AG09319 (cell line): ENCODE measurements around the gene CA10.

Experiments
- DNase-seq: peaks from one replicate; pipeline ENCODE4 v3.0.0-alpha.2; 2010; ENCODE audit warnings: low read depth; ENCODE audit errors: extremely low read depth
- CTCF ChIP-seq: IDR thresholded peaks from 2 replicates; pipeline ENCODE4 v1.5.1; 2011; ENCODE audit warnings: low read depth, mild to moderate bottlenecking, inconsistent platforms, low read length, moderate library complexity

The CA10 gene

GRCh38 chr17:51941272-51941671, 217.2 kb downstream of the CA10 start:
- no peak for DNase-seq
- TF ChIP-seq CTCF: no peak

- TF ChIP-seq CTCF: no peak
- DNase-seq: no peak
Measured at GRCh38 chr17:51937264-51937663, 221.2 kb downstream of the CA10 start.

- no peak for DNase-seq
- TF ChIP-seq CTCF: no peak
Measured at GRCh38 chr17:51935477-51935876, 223.0 kb downstream of the CA10 start.

- TF ChIP-seq CTCF: no peak
- no peak for DNase-seq
Measured at GRCh38 chr17:51933647-51934046, 224.9 kb downstream of the CA10 start.

GRCh38 chr17:51926448-51926847, 232.1 kb downstream of the CA10 start:
- TF ChIP-seq CTCF: no peak
- no peak for DNase-seq

GRCh38 chr17:51921500-51921899, 237.0 kb downstream of the CA10 start:
- DNase-seq: no peak
- no peak for TF ChIP-seq CTCF

GRCh38 chr17:51914577-51914976, 243.9 kb downstream of the CA10 start:
- no peak for DNase-seq
- no peak for TF ChIP-seq CTCF
